Stomach (tissue), 9 donors: ENCODE data around the gene CYS1. TPM values are rescaled to one million over a fixed set of nuclear protein-coding genes. Genes with fewer than 3 reads are reported as not detected.

Experiments used
- DNase-seq, 2 donors: peaks; one replicate each; pipeline versions ENCODE4 v3.0.0 to v3.0.0-alpha.2; 2013 to 2019
- H3K27ac ChIP-seq, 5 donors: fragments of 200-600 bp in 4 of 5; sonication (generic) in 4 of 5; one replicate each; pipeline ENCODE4 v1.5.1; 2013 to 2019; ENCODE audit warnings: mild to moderate bottlenecking in 1 of 5, moderate library complexity in 1 of 5
- H3K27me3 ChIP-seq, 3 donors: fragments of 200-600 bp; sonication (generic); one replicate each; pipeline ENCODE4 v1.5.1; 2017 to 2019; ENCODE audit warnings: mixed run types in 1 of 3
- H3K36me3 ChIP-seq, 4 donors: fragments of 200-600 bp; sonication (generic); 1 replicate in 3 of 4; 2 replicates in 1 of 4; pipeline ENCODE4 v1.5.1; 2016 to 2019
- H3K4me1 ChIP-seq, 4 donors: fragments of 200-600 bp; sonication (generic); one replicate each; pipeline ENCODE4 v1.5.1; 2016 to 2019
- H3K4me3 ChIP-seq, 4 donors: fragments of 200-600 bp; sonication (generic) in 3 of 4; one replicate each; pipeline ENCODE4 v1.5.1; 2016 to 2019; ENCODE audit warnings: mild to moderate bottlenecking in 1 of 4
- H3K9me3 ChIP-seq, 4 donors: fragments of 200-600 bp; sonication (generic); one replicate each; pipeline ENCODE4 v1.5.1; 2016 to 2019
- CTCF ChIP-seq, 7 experiments: fragments of 450-650 bp in 4 of 7; fragments of 200-600 bp in 3 of 7; sonication (generic) in 3 of 7; IDR thresholded peaks; one replicate each; pipeline ENCODE4 v1.5.1; 2016 to 2019; ENCODE audit warnings: antibody characterized with exemption in 7 of 7, control low read depth in 2 of 7, mild to moderate bottlenecking in 1 of 7
- EP300 ChIP-seq: sonication (generic); formaldehyde crosslinking; IDR thresholded peaks from one replicate; pipeline ENCODE4 v1.6.1; 2017; ENCODE audit warnings: antibody characterized with exemption
- POLR2A ChIP-seq, 4 donors: fragments of 450-650 bp; IDR thresholded peaks; one replicate each; pipeline ENCODE4 v1.6.1; 2016; ENCODE audit warnings: antibody characterized with exemption in 4 of 4, control low read depth in 2 of 4, mild to moderate bottlenecking in 1 of 4, moderate library complexity in 1 of 4
- POLR2AphosphoS5 ChIP-seq, 3 donors: sonication (generic); formaldehyde crosslinking; IDR thresholded peaks; one replicate each; pipeline ENCODE4 v1.6.1; 2016; ENCODE audit warnings: antibody characterized with exemption in 3 of 3
- WGBS, 5 donors: extraction: QIAGEN DNeasy Blood & Tissue Kit in 3 of 5; methylation state at CpG; one replicate each; pipeline versions ENCODE4 v1.1.5 to v1.1.7; 2013 to 2018; 5-methylcytosine and 5-hydroxymethylcytosine counted together
- intact Hi-C: fragments of 100-400 bp; cut with DNase I; formaldehyde crosslinking; loops from one replicate; pipeline ENCODE4 v1.15.1; 2023; ENCODE audit warnings: low total_unique reads
- polyA plus RNA-seq, 3 donors: library from polyadenylated mRNA; stranded (reverse); fragments of 200-250 nt; gene quantifications; one replicate each; pipeline ENCODE4 v1.2.3, GENCODE V29; 2013
- total RNA-seq, 5 donors: library from RNA; depleted of rRNA; stranded (reverse); fragments of >200 nt; gene quantifications; one replicate each; pipeline versions ENCODE4 v1.1.0 to v1.2.3, GENCODE V29; 2014 to 2016
- donor health status: healthy with polysubstance abuse.
- donor health status: Bipolar disorder and iron deficiency.
- donor health status: healthy.

Gene CYS1
- total and polyA plus RNA-seq, 8 donors, result 1.1 to 33.8 (median 3.9) TPM; not detected in 1

GRCh38 chr2:10054976-10055375 is 25.2 kb downstream of the CYS1 start:
- Histone ChIP-seq H3K27me3 (no peaks in the 10 kb centered on the region), H3K27ac (no peak overlapping the region), H3K4me1 (peaks cover 25 to 59% (median 39%) of the 10 kb centered on the region in 4 donors), H3K4me3 (no peak overlapping the region), H3K9me3 (no peaks in the 10 kb centered on the region), H3K36me3 (peaks cover 21 to 59% (median 56%) of the 10 kb centered on the region in 4 donors)
- 87 to 95% (median 90%) methylated on average over 6 to 7 of the region's 7 CpGs for WGBS, 5 donors
- TF ChIP-seq POLR2A (IDR thresholded peaks at IDR 0.05), result no peak
- TF ChIP-seq EP300, result no peak
- no peak for TF ChIP-seq POLR2AphosphoS5 (IDR thresholded peaks at IDR 0.05)
- TF ChIP-seq CTCF (IDR thresholded peaks at IDR 0.05), result no peak
- DNase-seq, result no peak
- intact Hi-C loops, result loop anchor here (10.0 kb wide), 1 partner anchor 240 kb away; no protein-coding TSS in a partner anchor

- H3K9me3 ChIP-seq, result no peaks in the 10 kb centered on the region
- peaks cover 25 to 64% (median 61%) of the 10 kb centered on the region in 4 donors for H3K36me3 ChIP-seq
- H3K4me1 ChIP-seq, result peaks cover 30 to 63% (median 42%) of the 10 kb centered on the region in 4 donors
- H3K4me3 ChIP-seq, result no peak overlapping the region
- WGBS, 5 donors, result 62 to 73% (median 68%) methylated on average over 7 of the region's 7 CpGs
- TF ChIP-seq CTCF (IDR thresholded peaks at IDR 0.05), result no peak
- TF ChIP-seq POLR2A (IDR thresholded peaks at IDR 0.05), result no peak
- no peak for TF ChIP-seq POLR2AphosphoS5 (IDR thresholded peaks at IDR 0.05)
- no peak for TF ChIP-seq EP300
- DNase-seq, result no peak
- H3K27me3 ChIP-seq, result no peaks in the 10 kb centered on the region
- intact Hi-C loops, result loop anchor here (10.0 kb wide), 1 partner anchor 240 kb away; no protein-coding TSS in a partner anchor
- peak overlapping the region in 1 of 5 donors; percentile 50 for H3K27ac ChIP-seq
Observed at GRCh38 chr2:10054424-10054823, 25.8 kb downstream of the CYS1 start.

- TF ChIP-seq EP300, result no peak
- TF ChIP-seq CTCF (IDR thresholded peaks at IDR 0.05), result no peak
- no peak for TF ChIP-seq POLR2A (IDR thresholded peaks at IDR 0.05)
- no peak for TF ChIP-seq POLR2AphosphoS5 (IDR thresholded peaks at IDR 0.05)
- peak overlapping the region in 2 of 5 donors; percentile 14 to 50 for H3K27ac ChIP-seq
- intact Hi-C loops, result loop anchor here (10.0 kb wide), 1 partner anchor 239 kb away; no protein-coding TSS in a partner anchor
Observed at GRCh38 chr2:10053351-10053750, 26.9 kb downstream of the CYS1 start.

GRCh38 chr2:10052216-10052615 is 28.0 kb downstream of the CYS1 start:
- Histone ChIP-seq H3K9me3 (no peaks in the 10 kb centered on the region), H3K27ac (no peak overlapping the region), H3K4me3 (no peak overlapping the region), H3K4me1 (peaks cover 38 to 76% (median 54%) of the 10 kb centered on the region in 4 donors), H3K27me3 (no peaks in the 10 kb centered on the region), H3K36me3 (peaks cover 39 to 84% (median 81%) of the 10 kb centered on the region in 4 donors)
- no peak for DNase-seq
- TF ChIP-seq POLR2A (IDR thresholded peaks at IDR 0.05) (no peak), EP300 (no peak), CTCF (IDR thresholded peaks at IDR 0.05) (no peak), POLR2AphosphoS5 (IDR thresholded peaks at IDR 0.05) (no peak)
- WGBS, 5 donors, result 87 to 92% (median 89%) methylated on average over 16 of the region's 16 CpGs
- intact Hi-C loops, result loop anchor here (10.0 kb wide), 1 partner anchor 237 kb away; no protein-coding TSS in a partner anchor

More at GRCh38 chr2:10053351-10053750, 26.9 kb downstream of the CYS1 start:
- H3K9me3 ChIP-seq, result no peaks in the 10 kb centered on the region
- DNase-seq, result peak in 1 of 2 donors; percentile 56
- no peaks in the 10 kb centered on the region for H3K27me3 ChIP-seq
- peaks cover 37 to 74% (median 52%) of the 10 kb centered on the region in 4 donors for H3K4me1 ChIP-seq
- 23 to 45% (median 30%) methylated on average over 4 of the region's 4 CpGs for WGBS, 5 donors
- peaks cover 27 to 73% (median 70%) of the 10 kb centered on the region in 4 donors for H3K36me3 ChIP-seq
- H3K4me3 ChIP-seq, result no peak overlapping the region
